Umbilical cord (tissue), 2 donors: ENCODE results near the gene HNRNPLL. TPM values are rescaled to one million over a fixed set of nuclear protein-coding genes. Genes with fewer than 3 reads are reported as not detected.
"Not testable (repeated sequence)": the region's sequence is repeated elsewhere in the genome, so short reads cannot be mapped to it uniquely, and the experiment has no call there.

Source experiments
- DNase-seq: peaks from one replicate; pipeline ENCODE4 v3.0.0-alpha.2; 2015; ENCODE audit warnings: low spot score
- total RNA-seq: library from RNA; depleted of rRNA; stranded (reverse); fragments of >200 nt; gene quantifications from one replicate; pipeline ENCODE4 v1.2.3, GENCODE V29; 2014; ENCODE audit warnings: low replicate concordance; ENCODE audit not compliant: insufficient read depth

Gene HNRNPLL
- 49.6 TPM for total RNA-seq

- DNase-seq = peak; percentile 99
Measured at GRCh38 chr2:38602732-38603401, at the start of gene HNRNPLL. HNRNPLL (minus strand) TSS chr2:38602928; CDS start chr2:38602626, 302 bp downstream.

GRCh38 chr2:38650717-38651116 is 48.0 kb upstream of the HNRNPLL start:
- no peak for DNase-seq

- no peak for DNase-seq
Measured at GRCh38 chr2:38650012-38650411, 47.3 kb upstream of the HNRNPLL start.

- DNase-seq = no peak
Measured at GRCh38 chr2:38649176-38649728, 46.5 kb upstream of the HNRNPLL start.

GRCh38 chr2:38648107-38648761 is 45.5 kb upstream of the HNRNPLL start:
- no peak for DNase-seq

- DNase-seq = not testable (repeated sequence)
Measured at GRCh38 chr2:38643683-38644511, 41.2 kb upstream of the HNRNPLL start.

GRCh38 chr2:38643021-38643671 is 40.4 kb upstream of the HNRNPLL start:
- DNase-seq = no peak

- not testable (repeated sequence) for DNase-seq
Measured at GRCh38 chr2:38642373-38643017, 39.8 kb upstream of the HNRNPLL start.

GRCh38 chr2:38636069-38636468 is 33.3 kb upstream of the HNRNPLL start:
- DNase-seq = no peak

GRCh38 chr2:38635139-38635538 is 32.4 kb upstream of the HNRNPLL start:
- no peak for DNase-seq

GRCh38 chr2:38634684-38635083 is 32.0 kb upstream of the HNRNPLL start:
- DNase-seq = no peak

GRCh38 chr2:38633895-38634294 is 31.2 kb upstream of the HNRNPLL start:
- no peak for DNase-seq

GRCh38 chr2:38632980-38633379 is 30.3 kb upstream of the HNRNPLL start:
- no peak for DNase-seq

- DNase-seq = no peak
Measured at GRCh38 chr2:38631976-38632375, 29.2 kb upstream of the HNRNPLL start.

GRCh38 chr2:38629684-38630083 is 27.0 kb upstream of the HNRNPLL start:
- DNase-seq = no peak

- DNase-seq = no peak
Measured at GRCh38 chr2:38627391-38627790, 24.7 kb upstream of the HNRNPLL start.

- no peak for DNase-seq
Measured at GRCh38 chr2:38626326-38627035, 23.8 kb upstream of the HNRNPLL start.

GRCh38 chr2:38622210-38622609 is 19.5 kb upstream of the HNRNPLL start:
- DNase-seq = no peak

GRCh38 chr2:38621018-38621417 is 18.3 kb upstream of the HNRNPLL start:
- DNase-seq = no peak

- peak; percentile 35 for DNase-seq
Measured at GRCh38 chr2:38620282-38620977, 17.7 kb upstream of the HNRNPLL start.
